ENCODE data around the gene RPRML. TPM values are rescaled to one million over a fixed set of nuclear protein-coding genes. Genes with fewer than 3 reads are reported as not detected.

RPRML gene
- polyA plus RNA-seq, 4 donors = 0.10 to 0.51 TPM; not detected in 2

GRCh38 chr17:46930051-46930450 lies 49.0 kb downstream of the RPRML start:
- H3K4me3 ChIP-seq (ENCODE audit: low read depth in 1 of 3, low read length in 3 of 3) = no peak overlapping the region

GRCh38 chr17:46929413-46929812 lies 49.6 kb downstream of the RPRML start:
- FAIRE-seq (no peak), DNase-seq (peak; percentile 91 to 93)
- Histone ChIP-seq H3K36me3 (ENCODE audit: control insufficient read depth in 3 of 3, insufficient read depth in 2 of 3, low read depth in 1 of 3, low read length in 3 of 3) (peaks cover 26 to 37% (median 28%) of the 10 kb centered on the region in 3 donors), H3K4me1 (ENCODE audit: control insufficient read depth in 3 of 3, insufficient read depth in 2 of 3, low read depth in 1 of 3, low read length in 2 of 3) (peaks cover 12 to 55% (median 14%) of the 10 kb centered on the region in 3 donors), H3K9me3 (ENCODE audit: control insufficient read depth in 2 of 2, insufficient read depth in 1 of 2, low read depth in 1 of 2, low read length in 1 of 2) (no peaks in the 10 kb centered on the region), H3K27ac (ENCODE audit: low read depth in 1 of 3, low read length in 2 of 3) (peak overlapping the region; percentile 84 to 88 (median 86)), H3K27me3 (ENCODE audit: control insufficient read depth in 3 of 3, insufficient read depth in 3 of 3, low read length in 3 of 3) (no peaks in the 10 kb centered on the region), H3K4me3 (ENCODE audit: low read depth in 1 of 3, low read length in 3 of 3) (no peak overlapping the region)
- 19 to 52% (median 43%) methylated on average over 6 of the region's 6 CpGs for WGBS, 3 donors

More at GRCh38 chr17:46930051-46930450, 49.0 kb downstream of the RPRML start:
- Histone ChIP-seq H3K4me1 (ENCODE audit: control insufficient read depth in 3 of 3, insufficient read depth in 2 of 3, low read depth in 1 of 3, low read length in 2 of 3) (peaks cover 11 to 54% (median 12%) of the 10 kb centered on the region in 3 donors), H3K36me3 (ENCODE audit: control insufficient read depth in 3 of 3, insufficient read depth in 2 of 3, low read depth in 1 of 3, low read length in 3 of 3) (peaks cover 28 to 43% (median 32%) of the 10 kb centered on the region in 3 donors), H3K27me3 (ENCODE audit: control insufficient read depth in 3 of 3, insufficient read depth in 3 of 3, low read length in 3 of 3) (no peaks in the 10 kb centered on the region), H3K27ac (ENCODE audit: low read depth in 1 of 3, low read length in 2 of 3) (peak overlapping the region; percentile 84 to 88 (median 86)), H3K9me3 (ENCODE audit: control insufficient read depth in 2 of 2, insufficient read depth in 1 of 2, low read depth in 1 of 2, low read length in 1 of 2) (no peaks in the 10 kb centered on the region)
- WGBS, 3 donors = 27 to 72% (median 45%) methylated on average over 4 of the region's 4 CpGs
- no peak for FAIRE-seq
- peak; percentile 65 to 73 for DNase-seq

GRCh38 chr17:46928467-46929261 lies 50.4 kb downstream of the RPRML start:
- DNase-seq (peak; percentile 73 to 91), FAIRE-seq (no peak)

More at GRCh38 chr17:46928467-46929261, 50.4 kb downstream of the RPRML start:
- no peaks in the 10 kb centered on the region for H3K9me3 ChIP-seq (ENCODE audit: control insufficient read depth in 2 of 2, insufficient read depth in 1 of 2, low read depth in 1 of 2, low read length in 1 of 2)
- H3K36me3 ChIP-seq (ENCODE audit: control insufficient read depth in 3 of 3, insufficient read depth in 2 of 3, low read depth in 1 of 3, low read length in 3 of 3) = peaks cover 21 to 29% (median 24%) of the 10 kb centered on the region in 3 donors
- H3K27me3 ChIP-seq (ENCODE audit: control insufficient read depth in 3 of 3, insufficient read depth in 3 of 3, low read length in 3 of 3) = no peaks in the 10 kb centered on the region
- H3K27ac ChIP-seq (ENCODE audit: low read depth in 1 of 3, low read length in 2 of 3) = peak overlapping the region; percentile 86 to 88 (median 86)
- peaks cover 12 to 57% (median 16%) of the 10 kb centered on the region in 3 donors for H3K4me1 ChIP-seq (ENCODE audit: control insufficient read depth in 3 of 3, insufficient read depth in 2 of 3, low read depth in 1 of 3, low read length in 2 of 3)
- peak overlapping the region in 1 of 3 donors; percentile 46 for H3K4me3 ChIP-seq (ENCODE audit: low read depth in 1 of 3, low read length in 3 of 3)
- WGBS, 3 donors = 52 to 70% (median 55%) methylated on average over 10 of the region's 10 CpGs

Other genes with a start within 250 kb of the RPRML start
- 1 to 10 TPM; 2.9 to 8.9 (median 6.7) TPM for gene WNT3, start 160.6 kb downstream of the RPRML start, polyA plus RNA-seq
- gene WNT9B, start 127.7 kb downstream of the RPRML start, polyA plus RNA-seq = under 1 TPM; 0.01 to 0.63 (median 0.38) TPM
- 10 to 100 TPM; 41.0 to 80.1 (median 50.3) TPM for gene GOSR2, start 56.1 kb downstream of the RPRML start, polyA plus RNA-seq
- gene CDC27, start 210.0 kb upstream of the RPRML start, polyA plus RNA-seq = 10 to 100 TPM in 3 of 4 donors, 1 to 10 TPM in 1; 5.9 to 29.7 (median 19.5) TPM
- 1 to 10 TPM in 1 of 4 donors, under 1 TPM in 1, not detected in 2; 0.31 to 5.5 TPM for gene MYL4, start 230.1 kb upstream of the RPRML start, polyA plus RNA-seq

Data from small intestine (tissue), 7 donors.